ENCODE data around the gene APRT. TPM values are rescaled to one million over a fixed set of nuclear protein-coding genes. Genes with fewer than 3 reads are reported as not detected.

Gene APRT
- total RNA-seq, 4 donors from 2014 or later = 56.2 to 78.7 (median 62.4) TPM

GRCh38 chr16:88805340-88805715 lies 6.4 kb downstream of the APRT start:
- ATAC-seq = no peak
- TF ChIP-seq CTCF (IDR thresholded peaks at IDR 0.05 in 4 of 5, conservative IDR thresholded peaks at IDR 0.05 in 1 of 5) (no peak), POLR2A (IDR thresholded peaks at IDR 0.05) (no peak)
- no peak for DNase-seq
- H3K4me1 ChIP-seq = peaks cover 4 to 12% of the 10 kb centered on the region in 2 donors
- peaks cover 0 to 10% of the 10 kb centered on the region in 2 donors for H3K36me3 ChIP-seq
- no peak overlapping the region for H3K27ac ChIP-seq
- no peak overlapping the region for H3K4me3 ChIP-seq
- intact Hi-C loops (cut with DNase I; ENCODE audit: low total_unique reads) (no loop called here), in situ Hi-C loops (cut with MboI; ENCODE audit: low sequenced_read_pairs in 4 of 4) (no loop called here)
- H3K27me3 ChIP-seq = peaks cover 0 to 10% (median 6%) of the 10 kb centered on the region in 3 donors
- H3K9me3 ChIP-seq = no peaks in the 10 kb centered on the region

GRCh38 chr16:88804552-88805339 lies 7.0 kb downstream of the APRT start:
- Histone ChIP-seq H3K9me3 (no peaks in the 10 kb centered on the region), H3K27me3 (peaks cover 0 to 10% (median 6%) of the 10 kb centered on the region in 3 donors), H3K36me3 (peaks cover 0 to 10% of the 10 kb centered on the region in 2 donors), H3K27ac (no peak overlapping the region), H3K4me1 (peaks cover 0 to 6% of the 10 kb centered on the region in 2 donors), H3K4me3 (no peak overlapping the region)
- in situ Hi-C loops (cut with MboI; ENCODE audit: low sequenced_read_pairs in 4 of 4) = no loop called here
- ATAC-seq (no peak), DNase-seq (no peak)
- intact Hi-C loops (cut with DNase I; ENCODE audit: low total_unique reads) = no loop called here
- TF ChIP-seq POLR2A (IDR thresholded peaks at IDR 0.05) (no peak), CTCF (IDR thresholded peaks at IDR 0.05 in 4 of 5, conservative IDR thresholded peaks at IDR 0.05 in 1 of 5) (no peak)

GRCh38 chr16:88804173-88804551 lies 7.6 kb downstream of the APRT start:
- intact Hi-C loops (cut with DNase I; ENCODE audit: low total_unique reads) (no loop called here), in situ Hi-C loops (cut with MboI; ENCODE audit: low sequenced_read_pairs in 4 of 4) (no loop called here)
- Histone ChIP-seq H3K27me3 (peaks cover 0 to 10% (median 6%) of the 10 kb centered on the region in 3 donors), H3K4me3 (peak overlapping the region in 2 of 4 donors; percentile 65 to 67), H3K27ac (no peak overlapping the region), H3K36me3 (peaks cover 0 to 4% of the 10 kb centered on the region in 2 donors), H3K4me1 (peaks cover 0 to 5% of the 10 kb centered on the region in 2 donors), H3K9me3 (no peaks in the 10 kb centered on the region)
- ATAC-seq = no peak
- DNase-seq = no peak
- TF ChIP-seq POLR2A (IDR thresholded peaks at IDR 0.05) = no peak
- no peak for TF ChIP-seq CTCF (IDR thresholded peaks at IDR 0.05 in 4 of 5, conservative IDR thresholded peaks at IDR 0.05 in 1 of 5)

GRCh38 chr16:88803264-88803987 lies 8.3 kb downstream of the APRT start, which contains the start of gene CDT1:
TSS of gene CDT1 (plus strand) at chr16:88803789. CDS start at chr16:88803832, 43 bp downstream.
- H3K4me3 ChIP-seq = peak within 1 kb of the TSS; percentile 62 to 73 (median 66)
- H3K9me3 ChIP-seq = no peaks in the 10 kb centered on the region
- in situ Hi-C loops (cut with MboI; ENCODE audit: low sequenced_read_pairs in 4 of 4) (no loop called here), intact Hi-C loops (cut with DNase I; ENCODE audit: low total_unique reads) (loop anchor here (1.0 kb wide), 1 partner anchor 8 kb away; the partner anchor contains the start of gene APRT)
- TF ChIP-seq CTCF (IDR thresholded peaks at IDR 0.05 in 4 of 5, conservative IDR thresholded peaks at IDR 0.05 in 1 of 5) = no peak
- peak; percentile 70 to 74 for TF ChIP-seq POLR2A (IDR thresholded peaks at IDR 0.05)
- DNase-seq = peak; percentile 53 to 64
- peak; percentile 82 to 90 for ATAC-seq
- peaks cover 0 to 5% of the 10 kb centered on the region in 2 donors for H3K4me1 ChIP-seq
- H3K36me3 ChIP-seq = no peaks in the 10 kb centered on the region
- H3K27me3 ChIP-seq = peaks cover 0 to 10% (median 6%) of the 10 kb centered on the region in 3 donors
- H3K27ac ChIP-seq = peak within 1 kb of the TSS; percentile 14 to 54 (median 44)
